Ovary (tissue), 9 donors: ENCODE data around the gene CYP4F12. TPM values are rescaled to one million over a fixed set of nuclear protein-coding genes. Genes with fewer than 3 reads are reported as not detected.

Source experiments
- DNase-seq, 5 donors: peaks; one replicate each; pipeline ENCODE4 v3.0.0-alpha.2; 2019 to 2020
- H3K27ac ChIP-seq, 2 donors: fragments of 200-600 bp; one replicate each; pipeline versions ENCODE4 v1.5.1 to v1.8.0; 2019 to 2022
- H3K27me3 ChIP-seq: fragments of 200-600 bp; one replicate; pipeline ENCODE4 v1.8.0; 2022
- H3K36me3 ChIP-seq: fragments of 200-600 bp; sonication (generic); one replicate; pipeline ENCODE4 v1.5.1; 2019
- H3K4me1 ChIP-seq: one replicate; pipeline ENCODE4 v1.8.1; 2013; ENCODE audit warnings: mild to moderate bottlenecking, moderate library complexity; ENCODE audit not compliant: insufficient read depth
- H3K4me3 ChIP-seq: fragments of 200-600 bp; sonication (generic); one replicate; pipeline ENCODE4 v1.5.1; 2017
- H3K9me3 ChIP-seq, 2 donors: fragments of 200-600 bp in 1 of 2; sonication (generic) in 1 of 2; one replicate each; pipeline versions ENCODE4 v1.5.1 to v1.8.1; 2013 to 2019; ENCODE audit warnings: mild to moderate bottlenecking in 1 of 2, moderate library complexity in 1 of 2
- EP300 ChIP-seq: sonication (generic); formaldehyde crosslinking; IDR thresholded peaks from one replicate; pipeline ENCODE4 v1.6.1; 2017; ENCODE audit warnings: antibody characterized with exemption
- POLR2A ChIP-seq: fragments of 450-650 bp; IDR thresholded peaks from one replicate; pipeline ENCODE4 v1.6.1; 2017; ENCODE audit warnings: antibody characterized with exemption, mild to moderate bottlenecking, moderate library complexity
- WGBS, 3 donors: extraction: QIAGEN DNeasy Blood & Tissue Kit in 1 of 3; methylation state at CpG; one replicate each; pipeline versions ENCODE4 v1.1.5 to v1.1.7; 2013 to 2017; 5-methylcytosine and 5-hydroxymethylcytosine counted together
- intact Hi-C, 4 donors: fragments of 100-400 bp; cut with DNase I; formaldehyde crosslinking; loops; one replicate each; pipeline versions ENCODE4 v1.11.0 to v1.15.1; 2022 to 2023
- polyA plus RNA-seq, 2 donors: library from polyadenylated mRNA; stranded (reverse); fragments of 200-250 nt in 1 of 2; fragments of 350-450 nt in 1 of 2; fragmentation: Illumina TruSeq in 1 of 2; extraction: RNeasy Lipid Tissue Mini Kit (QIAGEN cat#74804) in 1 of 2; gene quantifications; one replicate each; pipeline ENCODE4 v1.2.3, GENCODE V29; 2013 to 2014
- total RNA-seq, 7 donors: library from RNA; depleted of rRNA in 2 of 7; stranded (reverse); fragments of >200 nt in 2 of 7; fragmentation: NEBNext Ultra II Directional in 3 of 7; extraction: Animal tissue kit (Norgen Biotek cat#: 25700) in 3 of 7; gene quantifications; one replicate each; pipeline versions ENCODE4 v1.1.0 to v1.2.4, GENCODE V29; 2016 to 2023
- TF ChIP-seq, protein P1 (sequence below), 3 donors: fragments of 450-650 bp in 2 of 3; fragments of 200-600 bp in 1 of 3; IDR thresholded peaks; one replicate each; pipeline versions ENCODE4 v1.5.1 to v1.8.0; 2016 to 2022; ENCODE audit warnings: antibody characterized with exemption in 3 of 3, mild to moderate bottlenecking in 1 of 3
- donor health status: DM: no; HTN: no; CAD: no; lungs with moderate emphysema.
- donor health status: DM: no; HTN: no; CAD: no.
- donor health status: Bipolar disorder and iron deficiency.
- donor health status: DM: yes; HTN: yes; CAD: no.
- donor health status: DM: no; HTN: no; CAD: no.
- donor health status: DM: yes; HTN: yes; CAD: no.

The CYP4F12 gene
- total and polyA plus RNA-seq, 9 donors, result 2.7 to 14.1 (median 8.9) TPM

GRCh38 chr19:15635016-15635805 lies 37.7 kb upstream of the CYP4F12 start:
- Histone ChIP-seq H3K27ac (no peak overlapping the region), H3K4me1 (no peaks in the 10 kb centered on the region), H3K36me3 (no peaks in the 10 kb centered on the region), H3K27me3 (no peaks in the 10 kb centered on the region), H3K9me3 (no peaks in the 10 kb centered on the region), H3K4me3 (no peak overlapping the region)
- 49 to 63% (median 60%) methylated on average over 2 of the region's 2 CpGs for WGBS, 3 donors
- no peak for DNase-seq
- intact Hi-C loops, result no loop called here
- no peak for TF ChIP-seq POLR2A
- TF ChIP-seq EP300, result no peak
- TF ChIP-seq, protein P1, sequence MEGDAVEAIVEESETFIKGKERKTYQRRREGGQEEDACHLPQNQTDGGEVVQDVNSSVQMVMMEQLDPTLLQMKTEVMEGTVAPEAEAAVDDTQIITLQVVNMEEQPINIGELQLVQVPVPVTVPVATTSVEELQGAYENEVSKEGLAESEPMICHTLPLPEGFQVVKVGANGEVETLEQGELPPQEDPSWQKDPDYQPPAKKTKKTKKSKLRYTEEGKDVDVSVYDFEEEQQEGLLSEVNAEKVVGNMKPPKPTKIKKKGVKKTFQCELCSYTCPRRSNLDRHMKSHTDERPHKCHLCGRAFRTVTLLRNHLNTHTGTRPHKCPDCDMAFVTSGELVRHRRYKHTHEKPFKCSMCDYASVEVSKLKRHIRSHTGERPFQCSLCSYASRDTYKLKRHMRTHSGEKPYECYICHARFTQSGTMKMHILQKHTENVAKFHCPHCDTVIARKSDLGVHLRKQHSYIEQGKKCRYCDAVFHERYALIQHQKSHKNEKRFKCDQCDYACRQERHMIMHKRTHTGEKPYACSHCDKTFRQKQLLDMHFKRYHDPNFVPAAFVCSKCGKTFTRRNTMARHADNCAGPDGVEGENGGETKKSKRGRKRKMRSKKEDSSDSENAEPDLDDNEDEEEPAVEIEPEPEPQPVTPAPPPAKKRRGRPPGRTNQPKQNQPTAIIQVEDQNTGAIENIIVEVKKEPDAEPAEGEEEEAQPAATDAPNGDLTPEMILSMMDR (IDR thresholded peaks at IDR 0.05), result no peak

- H3K9me3 ChIP-seq, result no peaks in the 10 kb centered on the region
- TF ChIP-seq, protein P1 (IDR thresholded peaks at IDR 0.05), result no peak
- TF ChIP-seq EP300 (no peak), POLR2A (no peak)
- H3K4me1 ChIP-seq, result no peaks in the 10 kb centered on the region
- intact Hi-C loops, result no loop called here
- no peak for DNase-seq
- whole genome bisulfite sequencing, 3 donors, result 74 to 85% (median 76%) methylated on average over 2 of the region's 2 CpGs
- no peaks in the 10 kb centered on the region for H3K27me3 ChIP-seq
- no peaks in the 10 kb centered on the region for H3K36me3 ChIP-seq
- H3K4me3 ChIP-seq, result no peak overlapping the region
- H3K27ac ChIP-seq, result no peak overlapping the region
Observed at GRCh38 chr19:15636026-15636425, 36.9 kb upstream of the CYP4F12 start.

- DNase-seq, result no peak
Observed at GRCh38 chr19:15639596-15639995, 33.3 kb upstream of the CYP4F12 start.

DNA sequence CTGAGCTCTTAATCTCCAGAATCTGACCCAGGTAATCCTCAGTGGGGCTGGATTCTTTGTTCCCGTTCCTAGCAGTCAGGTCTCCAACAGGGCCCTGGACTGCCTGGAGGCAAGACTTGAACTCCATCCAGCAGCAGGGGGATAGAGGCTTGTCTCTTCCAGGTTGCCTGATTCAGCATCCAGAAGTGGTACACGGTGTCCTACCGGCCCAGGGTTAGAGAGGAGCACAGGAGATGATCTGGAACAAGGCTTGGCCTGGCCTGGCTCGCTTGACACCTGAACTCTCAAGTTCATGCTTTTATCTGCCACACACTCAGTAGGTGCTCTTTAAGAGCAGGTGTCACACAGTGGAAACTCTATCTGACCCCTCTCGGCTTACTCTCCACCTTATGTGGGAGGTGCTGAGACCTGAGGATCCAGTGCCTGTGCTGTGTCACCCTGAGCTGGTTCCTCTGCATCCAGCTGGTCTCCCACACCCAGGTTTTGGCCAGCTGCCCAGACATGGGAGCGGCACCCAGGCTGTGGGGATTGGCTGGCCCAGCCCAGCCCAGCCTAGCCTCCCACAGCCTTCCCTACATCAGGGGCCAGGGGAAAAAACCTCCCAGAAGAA lies 32.5 kb upstream of the CYP4F12 start, which contains the start of gene CYP4F3:
Gene CYP4F3 (plus strand): TSS at position 604 of the 610 bp plus-strand sequence. CDS start 519 bp downstream, outside the sequence.
- TF ChIP-seq POLR2A (no peak), EP300 (no peak)
- TF ChIP-seq, protein P1 (IDR thresholded peaks at IDR 0.05), result no peak
- no peak within 1 kb of the TSS for H3K4me3 ChIP-seq
- peak; percentile 22 to 58 (median 41) for DNase-seq
- H3K27me3 ChIP-seq, result no peaks in the 10 kb centered on the region
- no peaks in the 10 kb centered on the region for H3K36me3 ChIP-seq
- H3K4me1 ChIP-seq, result no peaks in the 10 kb centered on the region
- 35 to 48% (median 39%) methylated on average over 6 of the region's 6 CpGs for WGBS, 3 donors
- H3K27ac ChIP-seq, result no peak within 1 kb of the TSS
- H3K9me3 ChIP-seq, result no peaks in the 10 kb centered on the region
- intact Hi-C loops, result no loop called here

More at GRCh38 chr19:15639596-15639995, 33.3 kb upstream of the CYP4F12 start:
- no peaks in the 10 kb centered on the region for H3K9me3 ChIP-seq
- no peak overlapping the region for H3K4me3 ChIP-seq
- intact Hi-C loops, result no loop called here
- H3K36me3 ChIP-seq, result no peaks in the 10 kb centered on the region
- no peaks in the 10 kb centered on the region for H3K4me1 ChIP-seq
- no peak overlapping the region for H3K27ac ChIP-seq
- no peak for TF ChIP-seq POLR2A
- TF ChIP-seq, protein P1 (IDR thresholded peaks at IDR 0.05), result no peak
- no peak for TF ChIP-seq EP300
- no peaks in the 10 kb centered on the region for H3K27me3 ChIP-seq
